ENCODE results near the gene FLRT2. TPM values are rescaled to one million over a fixed set of nuclear protein-coding genes. Genes with fewer than 3 reads are reported as not detected.

Gene FLRT2
- total RNA-seq, 1 experiment from 2014 or later, result 0.17 TPM

GRCh38 chr14:85576218-85576617, 46.3 kb downstream of the FLRT2 start:
- DNase-seq (ENCODE audit: low read depth, low spot score) (no peak), ATAC-seq (no peak)
- no peak overlapping the region for H3K4me3 ChIP-seq (replicated peaks in 1 of 2; ENCODE audit: low read depth in 1 of 2, low read length in 2 of 2)
- ChIA-PET POLR2A (no interaction called here), CTCF (no interaction called here), RAD21 (ENCODE audit: low non-redundant PET in 1 of 2, low total read pairs in 2 of 2, uncharacterized antibody in 2 of 2, unreplicated experiment in 2 of 2) (no interaction called here)
- H4K20me1 ChIP-seq (ENCODE audit: insufficient read depth), result no peaks in the 10 kb centered on the region
- TF ChIP-seq EZH2phosphoT487 (IDR thresholded peaks at IDR 0.05; ENCODE audit: borderline replicate concordance) (no peak), POLR2AphosphoS5 (IDR thresholded peaks at IDR 0.05; ENCODE audit: low read depth, low read length) (no peak), EGR1 (IDR thresholded peaks at IDR 0.05; ENCODE audit: low read depth) (no peak), CBX3 (IDR thresholded peaks at IDR 0.05; ENCODE audit: low read depth) (no peak), RAD21 (IDR thresholded peaks at IDR 0.05; ENCODE audit: low read depth) (no peak), EZH2 (IDR thresholded peaks at IDR 0.05) (no peak), SIN3A (IDR thresholded peaks at IDR 0.05; ENCODE audit: low read depth) (no peak), CEBPB (IDR thresholded peaks at IDR 0.05; ENCODE audit: low read depth) (no peak), TCF7L2 (IDR thresholded peaks at IDR 0.05; ENCODE audit: borderline replicate concordance, extremely low read depth, insufficient read depth, insufficient read length) (no peak), ZFX (IDR thresholded peaks at IDR 0.05) (no peak), FOSL1 (IDR thresholded peaks at IDR 0.05; ENCODE audit: low read depth) (no peak), SP1 (IDR thresholded peaks at IDR 0.05; ENCODE audit: low read depth) (no peak), POLR2A (IDR thresholded peaks at IDR 0.05; ENCODE audit: borderline replicate concordance, extremely low read depth, insufficient read depth, insufficient read length) (no peak), JUND (IDR thresholded peaks at IDR 0.05) (no peak), YY1 (IDR thresholded peaks at IDR 0.05; ENCODE audit: extremely low read depth, insufficient replicate concordance, low read depth, low read length) (no peak), CTCF (IDR thresholded peaks at IDR 0.05 in 2 of 3, conservative IDR thresholded peaks at IDR 0.05 in 1 of 3; ENCODE audit: borderline replicate concordance in 1 of 3, insufficient read depth in 1 of 3, low read depth in 2 of 3, low read length in 2 of 3) (no peak), MAX (IDR thresholded peaks at IDR 0.05) (no peak), ZBTB33 (IDR thresholded peaks at IDR 0.05; ENCODE audit: extremely low read depth, insufficient replicate concordance, low read length) (no peak), SRF (IDR thresholded peaks at IDR 0.05; ENCODE audit: low read depth) (no peak)
- no peak overlapping the region for H3K4me2 ChIP-seq (ENCODE audit: low read length)
- no peaks in the 10 kb centered on the region for H3K36me3 ChIP-seq (ENCODE audit: control insufficient read depth in 1 of 2, insufficient read depth in 2 of 2, low read length in 2 of 2)
- H3K79me2 ChIP-seq (ENCODE audit: insufficient read depth, low read length), result no peaks in the 10 kb centered on the region
- no peak overlapping the region for H2AFZ ChIP-seq (ENCODE audit: low read depth, low read length, poor library complexity, severe bottlenecking)
- no peaks in the 10 kb centered on the region for H3K27me3 ChIP-seq (ENCODE audit: insufficient read depth, low read length)
- BruUV-seq (replicated peaks), result no TSS peak
- intact Hi-C loops (cut with micrococcal nuclease), result no loop called here
- no peaks in the 10 kb centered on the region for H3K4me1 ChIP-seq (ENCODE audit: control insufficient read depth in 1 of 2, insufficient read depth in 2 of 2, low read length in 2 of 2)
- no peaks in the 10 kb centered on the region for H3K9me2 ChIP-seq (ENCODE audit: insufficient read depth)
- no peak overlapping the region for H3K27ac ChIP-seq (ENCODE audit: low read depth, low read length)
- H3K9ac ChIP-seq (ENCODE audit: low read length), result no peak overlapping the region
- H3K9me3 ChIP-seq (ENCODE audit: control insufficient read depth in 1 of 2, insufficient read depth in 1 of 2, low read depth in 1 of 2, low read length in 2 of 2), result peaks cover 15 to 18% of the 10 kb centered on the region in 2 experiments; a peak in 2 of 4 replicates

All from HCT116 (cell line).